GDM1 (cell line): ENCODE measurements around the gene SH3GL3.

ENCODE experiments used
- DNase-seq: peaks from one replicate; lab custom pipeline; 2025; lab: John Stamatoyannopoulos, UW

SH3GL3 gene

GRCh38 chr15:83462026-83462425, 14.9 kb downstream of the SH3GL3 start:
- no peak for DNase-seq

GRCh38 chr15:83462953-83463433, 15.9 kb downstream of the SH3GL3 start:
- DNase-seq, result no peak

GRCh38 chr15:83470887-83471286, 23.7 kb downstream of the SH3GL3 start:
- no peak for DNase-seq

- DNase-seq, result no peak
Measured at GRCh38 chr15:83471307-83471866, 24.2 kb downstream of the SH3GL3 start.

GRCh38 chr15:83472151-83472550, 25.0 kb downstream of the SH3GL3 start:
- DNase-seq, result no peak

- no peak for DNase-seq
Measured at GRCh38 chr15:83472797-83473196, 25.7 kb downstream of the SH3GL3 start.

GRCh38 chr15:83474578-83474977, 27.4 kb downstream of the SH3GL3 start:
- no peak for DNase-seq

- no peak for DNase-seq
Measured at GRCh38 chr15:83475551-83475950, 28.4 kb downstream of the SH3GL3 start.

- no peak for DNase-seq
Measured at GRCh38 chr15:83476066-83476465, 28.9 kb downstream of the SH3GL3 start.

GRCh38 chr15:83476708-83477107, 29.6 kb downstream of the SH3GL3 start:
- no peak for DNase-seq

GRCh38 chr15:83477172-83477807, 30.1 kb downstream of the SH3GL3 start:
- no peak for DNase-seq

- no peak for DNase-seq
Measured at GRCh38 chr15:83477808-83478537, 30.8 kb downstream of the SH3GL3 start.

GRCh38 chr15:83483612-83484011, 36.5 kb downstream of the SH3GL3 start:
- no peak for DNase-seq

- no peak for DNase-seq
Measured at GRCh38 chr15:83484636-83485035, 37.5 kb downstream of the SH3GL3 start.

GRCh38 chr15:83486363-83486762, 39.2 kb downstream of the SH3GL3 start:
- no peak for DNase-seq

GRCh38 chr15:83487519-83487918, 40.4 kb downstream of the SH3GL3 start:
- no peak for DNase-seq

GRCh38 chr15:83489690-83490089, 42.5 kb downstream of the SH3GL3 start:
- DNase-seq, result no peak

GRCh38 chr15:83491486-83491885, 44.3 kb downstream of the SH3GL3 start:
- DNase-seq, result no peak

GRCh38 chr15:83496766-83497165, 49.6 kb downstream of the SH3GL3 start:
- no peak for DNase-seq

- no peak for DNase-seq
Measured at GRCh38 chr15:83498374-83498773, 51.2 kb downstream of the SH3GL3 start.

- DNase-seq, result no peak
Measured at GRCh38 chr15:83498801-83499200, 51.7 kb downstream of the SH3GL3 start.

GRCh38 chr15:83499476-83499875, 52.3 kb downstream of the SH3GL3 start:
- no peak for DNase-seq
